Right atrium auricular region (tissue), 2 donors: Measurements from ENCODE around the gene GLI2. TPM values are rescaled to one million over a fixed set of nuclear protein-coding genes. Genes with fewer than 3 reads are reported as not detected.

Experiments used
- DNase-seq: peaks from one replicate; pipeline ENCODE4 v3.0.0-alpha.2; 2019; ENCODE audit warnings: low spot score
- H3K27ac ChIP-seq, 2 donors: fragments of 200-600 bp; sonication (generic); 1 replicate in 1 of 2; 2 replicates in 1 of 2; pipeline ENCODE4 v1.5.1; 2016 to 2019
- H3K27me3 ChIP-seq, 2 donors: fragments of 200-600 bp; sonication (generic); one replicate each; pipeline versions ENCODE4 v1.5.1 to v1.6.0; 2017 to 2019
- H3K36me3 ChIP-seq: fragments of 200-600 bp; sonication (generic); one replicate; pipeline ENCODE4 v1.5.1; 2016
- H3K4me1 ChIP-seq, 2 donors: fragments of 200-600 bp; sonication (generic); one replicate each; pipeline versions ENCODE4 v1.5.1 to v1.6.0; 2017 to 2019
- H3K4me3 ChIP-seq, 2 donors: fragments of 200-600 bp; sonication (generic); 1 replicate in 1 of 2; 2 replicates in 1 of 2; pipeline ENCODE4 v1.5.1; 2017 to 2019; ENCODE audit warnings: mild to moderate bottlenecking in 1 of 2, moderate library complexity in 1 of 2
- H3K9me3 ChIP-seq, 2 donors: fragments of 200-600 bp; sonication (generic); one replicate each; pipeline ENCODE4 v1.5.1; 2019
- CTCF ChIP-seq, 2 donors: fragments of 200-600 bp; sonication (generic); IDR thresholded peaks; one replicate each; pipeline ENCODE4 v1.5.1; 2019; ENCODE audit warnings: antibody characterized with exemption in 2 of 2
- total RNA-seq, 2 donors: library from RNA; depleted of rRNA; stranded (reverse); fragments of >200 nt; gene quantifications; one replicate each; pipeline ENCODE4 v1.1.0, GENCODE V29; 2016

The GLI2 gene
- total RNA-seq, 2 donors from 2014 or later, result 1.5 to 3.5 TPM

GRCh38 chr2:120771781-120772208 is 36.1 kb downstream of the GLI2 start:
- no peak for TF ChIP-seq CTCF (IDR thresholded peaks at IDR 0.05)
- Histone ChIP-seq H3K27me3 (no peaks in the 10 kb centered on the region), H3K4me3 (no peak overlapping the region), H3K9me3 (no peaks in the 10 kb centered on the region), H3K36me3 (no peaks in the 10 kb centered on the region), H3K4me1 (peaks cover 0 to 19% of the 10 kb centered on the region in 2 donors), H3K27ac (peak overlapping the region; percentile 24 to 35)
- no peak for DNase-seq

GRCh38 chr2:120772261-120772660 is 36.6 kb downstream of the GLI2 start:
- TF ChIP-seq CTCF (IDR thresholded peaks at IDR 0.05), result no peak
- DNase-seq, result no peak

GRCh38 chr2:120773186-120773800 is 37.6 kb downstream of the GLI2 start:
- Histone ChIP-seq H3K27ac (no peak overlapping the region), H3K36me3 (no peaks in the 10 kb centered on the region), H3K4me1 (peaks cover 0 to 17% of the 10 kb centered on the region in 2 donors), H3K9me3 (no peaks in the 10 kb centered on the region), H3K4me3 (no peak overlapping the region), H3K27me3 (no peaks in the 10 kb centered on the region)
- no peak for DNase-seq
- no peak for TF ChIP-seq CTCF (IDR thresholded peaks at IDR 0.05)

More at GRCh38 chr2:120772261-120772660, 36.6 kb downstream of the GLI2 start:
- Histone ChIP-seq H3K4me3 (no peak overlapping the region), H3K36me3 (no peaks in the 10 kb centered on the region), H3K27me3 (no peaks in the 10 kb centered on the region), H3K27ac (peak overlapping the region in 1 of 2 donors; percentile 24), H3K9me3 (no peaks in the 10 kb centered on the region), H3K4me1 (peaks cover 0 to 17% of the 10 kb centered on the region in 2 donors)

GRCh38 chr2:120774557-120775160 is 39.0 kb downstream of the GLI2 start:
- no peak overlapping the region for H3K4me3 ChIP-seq
- H3K4me1 ChIP-seq, result peaks cover 0 to 17% of the 10 kb centered on the region in 2 donors
- no peak for DNase-seq
- H3K9me3 ChIP-seq, result no peaks in the 10 kb centered on the region
- TF ChIP-seq CTCF (IDR thresholded peaks at IDR 0.05), result no peak
- H3K27ac ChIP-seq, result no peak overlapping the region
- H3K36me3 ChIP-seq, result no peaks in the 10 kb centered on the region
- H3K27me3 ChIP-seq, result no peaks in the 10 kb centered on the region

GRCh38 chr2:120775194-120775593 is 39.5 kb downstream of the GLI2 start:
- peaks cover 0 to 17% of the 10 kb centered on the region in 2 donors for H3K4me1 ChIP-seq
- no peak for TF ChIP-seq CTCF (IDR thresholded peaks at IDR 0.05)
- no peaks in the 10 kb centered on the region for H3K36me3 ChIP-seq
- H3K27me3 ChIP-seq, result no peaks in the 10 kb centered on the region
- H3K4me3 ChIP-seq, result no peak overlapping the region
- H3K27ac ChIP-seq, result no peak overlapping the region
- H3K9me3 ChIP-seq, result no peaks in the 10 kb centered on the region
- DNase-seq, result no peak
